HG02840 (cell line): ENCODE measurements around the gene CRMP1.

Source experiments
- ATAC-seq: cut with Tn5 transposase; IDR thresholded peaks from one replicate; pipeline ENCODE4 v1.9.1; 2021; ENCODE audit warnings: mild to moderate bottlenecking, moderate library complexity, moderate number of reproducible peaks; ENCODE audit not compliant: unreplicated experiment, low FRiP score

CRMP1 gene

DNA sequence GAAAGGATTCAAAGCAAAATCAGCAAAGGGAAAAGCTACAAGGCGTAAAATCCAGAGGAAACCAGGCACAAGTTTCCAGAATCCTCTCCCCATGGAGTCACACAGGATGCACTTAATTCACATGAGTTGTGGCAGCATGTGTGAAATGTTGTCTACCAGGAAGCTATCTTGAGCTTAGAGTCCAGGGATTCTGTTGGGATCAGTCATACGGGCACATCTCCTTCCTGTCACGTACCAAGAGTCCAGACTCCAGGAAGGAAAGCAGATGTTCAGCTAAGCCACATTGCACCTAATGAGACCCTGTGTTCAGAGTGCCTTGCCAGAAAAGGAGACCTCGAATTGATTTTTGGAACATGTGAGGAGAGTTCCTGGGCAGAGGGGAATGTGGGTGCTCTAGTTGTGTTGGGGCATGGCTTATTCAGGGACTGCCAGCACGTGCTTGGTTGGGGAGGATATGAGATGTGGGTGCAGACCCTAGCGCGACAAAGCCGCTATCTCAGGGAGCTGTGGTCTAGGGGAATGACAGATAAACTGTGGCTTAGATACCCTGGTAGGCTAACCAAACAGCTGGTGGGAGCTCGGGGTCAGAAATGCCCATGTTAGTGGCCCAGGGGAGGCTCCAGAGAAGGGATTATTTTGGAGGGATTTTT, 111.9 kb downstream of the CRMP1 start:
- ATAC-seq, result no peak

GRCh38 chr4:5776510-5776909, 116.4 kb downstream of the CRMP1 start:
- no peak for ATAC-seq

DNA sequence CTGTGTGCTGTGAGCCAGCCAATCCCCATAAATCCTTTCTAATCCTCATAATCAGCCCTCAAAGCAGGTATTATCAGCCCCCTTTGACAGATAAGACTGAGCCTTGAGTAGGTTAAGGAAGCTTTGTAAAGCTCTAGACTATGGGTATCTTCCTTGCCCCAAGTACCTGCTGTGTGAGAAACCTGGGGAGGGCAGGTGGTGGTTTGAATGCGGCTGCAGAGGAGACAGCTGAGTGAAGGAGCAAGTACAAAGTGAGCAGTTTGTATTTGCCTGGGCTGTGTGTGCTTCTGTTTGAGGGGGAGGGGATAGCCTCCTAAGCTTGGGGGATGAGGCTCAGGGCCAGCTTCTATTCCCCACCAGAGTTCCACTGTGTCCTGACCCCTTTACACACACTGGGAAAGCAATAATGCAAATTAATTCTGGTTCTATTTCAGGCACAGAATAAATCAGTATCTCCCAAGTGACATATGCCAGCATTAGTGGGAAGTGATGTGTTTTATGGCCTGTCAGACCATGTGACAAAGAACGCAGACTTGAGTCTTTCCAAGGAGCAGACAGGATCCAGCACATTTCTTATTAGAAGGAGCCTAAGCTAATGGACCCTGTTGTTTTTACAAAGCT, 118.4 kb downstream of the CRMP1 start:
- ATAC-seq, result no peak

GRCh38 chr4:5773271-5773555, 119.7 kb downstream of the CRMP1 start:
- no peak for ATAC-seq

- no peak for ATAC-seq
Observed at GRCh38 chr4:5772528-5773270, 120.2 kb downstream of the CRMP1 start.
